IPS-20b (cell line): ENCODE data around the gene PRICKLE3.

Experiments used
- H3K27ac ChIP-seq: one replicate; pipeline ENCODE4 v1.5.1; 2013; ENCODE audit warnings: low read length
- H3K27me3 ChIP-seq: 2 replicates; pipeline ENCODE4 v1.6.1; 2013; ENCODE audit warnings: mild to moderate bottlenecking, low read length, inconsistent platforms; ENCODE audit not compliant: insufficient read depth
- H3K36me3 ChIP-seq: 2 replicates; pipeline ENCODE4 v1.6.1; 2013; ENCODE audit warnings: low read depth, mild to moderate bottlenecking, inconsistent platforms, low read length, moderate library complexity; ENCODE audit not compliant: insufficient read depth
- H3K4me1 ChIP-seq: 2 replicates; pipeline ENCODE4 v1.6.1; 2013; ENCODE audit warnings: mild to moderate bottlenecking, control low read depth, inconsistent platforms, low read length, moderate library complexity; ENCODE audit not compliant: insufficient read depth
- H3K4me3 ChIP-seq: 2 replicates; pipeline ENCODE4 v1.5.1; 2013; ENCODE audit warnings: mild to moderate bottlenecking, low read length, inconsistent platforms
- H3K9ac ChIP-seq: 2 replicates; pipeline ENCODE4 v1.6.1; 2013; ENCODE audit warnings: low read depth, mild to moderate bottlenecking, inconsistent platforms, low read length, moderate library complexity
- H3K9me3 ChIP-seq: 2 replicates; pipeline ENCODE4 v1.6.1; 2013; ENCODE audit warnings: mild to moderate bottlenecking, low read depth, low read length, inconsistent platforms; ENCODE audit not compliant: insufficient read depth

The PRICKLE3 gene

DNA sequence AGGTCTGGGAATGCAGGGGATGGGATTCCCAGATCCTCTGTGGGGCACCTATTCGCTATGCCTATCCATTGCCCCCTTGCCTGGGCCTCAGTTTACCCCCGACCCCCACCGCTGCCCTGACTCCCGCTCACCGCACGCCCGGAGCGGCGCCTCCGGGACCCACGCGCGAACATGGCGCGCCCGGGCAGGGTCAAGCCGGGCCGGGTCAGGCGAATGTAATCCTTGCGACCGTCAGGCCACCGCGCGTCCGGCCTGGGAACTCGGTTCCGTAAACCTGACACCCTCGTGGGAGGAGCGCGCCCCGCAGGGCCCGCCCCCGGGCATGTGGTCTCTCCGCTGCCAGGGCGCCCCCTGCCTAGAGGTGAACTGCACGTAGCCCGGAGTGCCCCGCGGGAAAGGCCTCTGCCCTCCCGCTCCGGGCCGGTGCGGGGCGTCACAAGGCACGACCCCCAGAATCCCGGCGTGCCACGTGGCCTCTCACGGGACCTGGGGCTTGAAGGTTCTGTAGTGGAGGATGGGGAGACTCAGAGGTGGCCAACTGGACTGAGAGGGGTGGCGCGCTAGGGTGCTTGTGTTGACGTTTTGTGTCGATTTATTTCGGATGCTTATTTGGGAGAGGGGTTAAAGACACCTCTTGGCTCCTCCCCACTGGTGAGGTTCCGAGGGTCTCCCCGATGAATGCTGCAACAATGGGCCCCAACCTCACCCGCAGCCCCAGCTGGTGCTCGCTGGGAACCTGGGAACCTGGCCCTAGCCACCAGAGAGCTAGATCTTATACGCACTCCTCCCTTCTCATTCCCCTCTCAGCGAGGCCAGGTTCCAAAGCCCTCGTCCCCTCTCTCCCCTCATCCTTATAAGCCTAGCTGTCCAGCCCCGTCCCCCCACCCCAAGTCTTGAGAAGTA lies at the start of gene PRICKLE3:
Gene PRICKLE3, minus strand, starts transcription at position 249 of the 903 bp plus-strand sequence. Its CDS starts 76 bp downstream, at position 173.
- H3K9ac ChIP-seq, result peak within 1 kb of the TSS; percentile 27; the same call in 1 of the 2 replicates
- H3K27ac ChIP-seq, result no peak within 1 kb of the TSS
- no peaks in the 10 kb centered on the region for H3K36me3 ChIP-seq
- H3K4me3 ChIP-seq, result peak within 1 kb of the TSS; percentile 62
- H3K4me1 ChIP-seq, result no peaks in the 10 kb centered on the region; the same call in 1 of the 2 replicates
- no peaks in the 10 kb centered on the region for H3K9me3 ChIP-seq
- H3K27me3 ChIP-seq, result no peaks in the 10 kb centered on the region

DNA sequence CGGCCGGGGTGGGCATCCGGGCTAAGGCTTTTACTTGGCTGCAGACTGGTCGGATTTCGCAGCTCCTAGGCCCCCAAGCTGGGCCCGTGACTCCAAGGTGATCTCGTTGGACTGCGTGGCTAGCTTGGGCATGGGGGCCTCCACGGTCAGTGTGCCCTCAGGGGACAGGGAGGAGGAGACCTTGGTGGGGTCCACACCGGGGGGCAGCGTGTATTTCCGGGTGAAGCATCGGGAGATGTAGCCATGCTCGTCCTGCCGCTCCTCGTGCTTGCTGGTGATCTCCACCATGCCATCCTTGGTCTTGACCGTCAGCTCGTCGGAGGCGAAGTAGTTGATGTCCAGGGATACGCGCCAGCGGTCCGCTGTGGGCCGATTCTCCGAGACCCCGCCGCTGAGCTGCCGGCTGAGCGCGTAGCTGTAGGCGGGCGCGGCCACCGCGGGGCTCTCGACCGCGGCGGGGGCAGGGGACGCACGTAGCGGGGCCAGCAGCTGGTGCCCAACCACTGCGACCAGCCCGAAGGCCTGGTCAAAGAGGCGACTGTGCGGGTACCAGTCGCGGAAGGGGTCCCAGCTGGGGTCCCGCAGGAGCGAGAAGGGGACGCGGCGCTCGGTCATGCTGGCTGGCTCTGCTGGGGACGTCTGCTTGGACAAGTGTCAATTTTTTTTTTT lies 47.8 kb upstream of the PRICKLE3 start:
- H3K27ac ChIP-seq, result no peak overlapping the region
- H3K36me3 ChIP-seq, result no peaks in the 10 kb centered on the region
- H3K9ac ChIP-seq, result no peak overlapping the region
- no peaks in the 10 kb centered on the region for H3K4me1 ChIP-seq
- no peaks in the 10 kb centered on the region for H3K27me3 ChIP-seq
- no peak overlapping the region for H3K4me3 ChIP-seq
- H3K9me3 ChIP-seq, result no peaks in the 10 kb centered on the region

- H3K27ac ChIP-seq, result no peak within 1 kb of the TSS
- no peaks in the 10 kb centered on the region for H3K27me3 ChIP-seq
- no peaks in the 10 kb centered on the region for H3K4me1 ChIP-seq
- no peak within 1 kb of the TSS for H3K9ac ChIP-seq
- H3K36me3 ChIP-seq, result no peaks in the 10 kb centered on the region
- H3K9me3 ChIP-seq, result no peaks in the 10 kb centered on the region
- H3K4me3 ChIP-seq, result no peak within 1 kb of the TSS
These were observed 47.0 kb upstream of the PRICKLE3 start, which contains the start of gene CACNA1F for GRCh38 chrX:49233176-49233575. TSS of gene CACNA1F (minus strand) at chrX:49233340. CDS start at chrX:49233309, 31 bp downstream.

DNA sequence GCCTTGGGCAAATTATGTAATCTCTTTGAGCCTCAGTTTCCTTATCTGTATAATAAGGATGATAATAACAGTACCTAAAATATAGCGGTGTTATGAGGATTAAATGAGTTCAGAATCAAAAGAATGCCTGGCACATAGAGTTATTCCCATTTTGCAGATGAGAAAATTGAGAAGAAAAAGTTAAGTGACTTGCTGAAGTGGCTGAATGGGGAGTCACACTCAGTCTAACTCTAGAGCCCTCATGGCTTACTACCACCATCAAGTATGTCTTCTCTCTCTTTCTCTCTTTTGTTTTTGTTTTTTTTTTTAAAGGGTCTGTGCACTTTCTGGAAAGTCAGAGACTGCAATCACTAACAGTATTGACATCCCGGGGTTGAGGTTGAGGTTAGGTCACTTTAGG lies 46.4 kb upstream of the PRICKLE3 start:
- Histone ChIP-seq H3K27ac (no peak overlapping the region), H3K9ac (no peak overlapping the region), H3K27me3 (no peaks in the 10 kb centered on the region), H3K4me3 (no peak overlapping the region), H3K36me3 (no peaks in the 10 kb centered on the region), H3K9me3 (no peaks in the 10 kb centered on the region), H3K4me1 (no peaks in the 10 kb centered on the region)

DNA sequence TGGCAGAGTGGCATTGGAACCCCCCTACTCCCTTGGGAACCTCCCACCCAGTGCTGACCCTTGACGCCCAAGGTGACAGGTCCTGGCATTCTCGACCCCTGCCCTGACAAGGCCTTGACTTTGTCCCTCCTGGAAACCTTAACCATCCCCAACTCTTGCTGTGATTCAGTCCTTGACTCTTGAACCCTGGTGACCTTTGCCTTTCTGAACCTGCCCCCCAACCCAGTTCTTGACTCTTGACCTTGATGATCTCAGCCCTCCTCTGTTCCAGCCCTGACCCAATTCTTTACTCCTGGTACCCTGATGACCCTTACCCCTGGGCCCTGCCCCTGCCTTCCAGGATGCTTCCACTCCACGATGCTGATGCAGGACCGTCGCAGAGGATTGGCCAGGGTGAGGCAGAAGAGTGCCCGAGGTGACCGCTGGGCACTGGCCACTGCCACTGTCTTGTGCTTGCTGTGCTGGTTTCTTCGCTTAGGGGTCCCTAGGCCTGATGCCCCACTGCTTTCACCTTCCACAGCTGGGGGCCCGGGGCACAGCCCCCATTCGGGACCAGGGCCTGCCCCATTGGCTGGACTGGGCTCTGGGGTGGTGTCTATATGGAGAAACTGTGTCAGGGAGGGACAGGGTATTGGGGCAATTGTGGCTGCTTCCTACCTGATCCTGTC lies 45.3 kb upstream of the PRICKLE3 start:
- H3K4me1 ChIP-seq, result no peaks in the 10 kb centered on the region
- no peaks in the 10 kb centered on the region for H3K9me3 ChIP-seq
- H3K4me3 ChIP-seq, result peak overlapping the region; percentile 38; the same call in 1 of the 2 replicates
- H3K9ac ChIP-seq, result no peak overlapping the region
- no peaks in the 10 kb centered on the region for H3K27me3 ChIP-seq
- no peak overlapping the region for H3K27ac ChIP-seq
- H3K36me3 ChIP-seq, result no peaks in the 10 kb centered on the region

GRCh38 chrX:49230500-49231232 lies 44.5 kb upstream of the PRICKLE3 start:
- Histone ChIP-seq H3K4me3 (peak overlapping the region; percentile 75), H3K4me1 (no peaks in the 10 kb centered on the region), H3K36me3 (no peaks in the 10 kb centered on the region), H3K9ac (peak overlapping the region; percentile 63; the same call in 1 of the 2 replicates), H3K27me3 (no peaks in the 10 kb centered on the region), H3K9me3 (no peaks in the 10 kb centered on the region), H3K27ac (no peak overlapping the region)

GRCh38 chrX:49228185-49228584 lies 42.0 kb upstream of the PRICKLE3 start:
- no peak overlapping the region for H3K4me3 ChIP-seq
- H3K27ac ChIP-seq, result no peak overlapping the region
- no peaks in the 10 kb centered on the region for H3K27me3 ChIP-seq
- H3K9ac ChIP-seq, result no peak overlapping the region
- H3K4me1 ChIP-seq, result no peaks in the 10 kb centered on the region
- no peaks in the 10 kb centered on the region for H3K9me3 ChIP-seq
- H3K36me3 ChIP-seq, result no peaks in the 10 kb centered on the region

- no peaks in the 10 kb centered on the region for H3K9me3 ChIP-seq
These were observed 41.6 kb upstream of the PRICKLE3 start for GRCh38 chrX:49227726-49228125.

GRCh38 chrX:49226946-49227345 lies 40.8 kb upstream of the PRICKLE3 start:
- Histone ChIP-seq H3K9ac (no peak overlapping the region), H3K9me3 (no peaks in the 10 kb centered on the region), H3K4me1 (no peaks in the 10 kb centered on the region), H3K27me3 (no peaks in the 10 kb centered on the region), H3K36me3 (no peaks in the 10 kb centered on the region), H3K27ac (no peak overlapping the region), H3K4me3 (no peak overlapping the region)

More at GRCh38 chrX:49227726-49228125, 41.6 kb upstream of the PRICKLE3 start:
- H3K4me3 ChIP-seq, result no peak overlapping the region
- H3K4me1 ChIP-seq, result no peaks in the 10 kb centered on the region
- no peak overlapping the region for H3K27ac ChIP-seq
- H3K27me3 ChIP-seq, result no peaks in the 10 kb centered on the region
- H3K9ac ChIP-seq, result no peak overlapping the region
- H3K36me3 ChIP-seq, result no peaks in the 10 kb centered on the region

- Histone ChIP-seq H3K4me1 (no peaks in the 10 kb centered on the region), H3K27ac (no peak overlapping the region), H3K27me3 (no peaks in the 10 kb centered on the region), H3K36me3 (no peaks in the 10 kb centered on the region), H3K9me3 (no peaks in the 10 kb centered on the region), H3K9ac (no peak overlapping the region), H3K4me3 (no peak overlapping the region)
These were observed 39.7 kb upstream of the PRICKLE3 start for GRCh38 chrX:49225858-49226257.

DNA sequence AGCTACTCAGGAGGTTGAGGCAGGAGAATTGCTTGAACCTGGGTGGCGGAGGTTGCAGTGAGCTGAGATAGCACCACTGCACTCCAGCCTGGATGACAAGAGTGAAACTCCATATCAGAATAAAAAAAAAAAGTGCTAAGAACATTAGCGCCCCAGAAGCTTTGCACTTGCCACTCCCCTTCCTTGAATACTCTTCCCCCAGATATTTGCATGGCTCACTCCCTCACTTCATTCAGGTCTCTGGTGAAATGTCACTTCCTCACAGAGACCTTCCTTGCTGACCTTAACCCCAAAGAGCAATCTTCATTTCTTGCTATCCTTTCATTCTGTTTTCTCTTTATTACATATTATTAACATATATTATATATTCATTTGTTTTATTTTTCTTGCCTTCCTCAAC lies 35.7 kb upstream of the PRICKLE3 start:
- Histone ChIP-seq H3K9ac (no peak overlapping the region), H3K36me3 (no peaks in the 10 kb centered on the region), H3K9me3 (no peaks in the 10 kb centered on the region), H3K4me3 (no peak overlapping the region), H3K27ac (no peak overlapping the region), H3K27me3 (no peaks in the 10 kb centered on the region), H3K4me1 (no peaks in the 10 kb centered on the region)
